ACHN (cell line): ENCODE data around the gene IPCEF1.
A peak's percentile ranks its signal among the peaks of the same experiment; 100 is the strongest.

Source experiments
- DNase-seq: peaks from one replicate; pipeline ENCODE4 v3.0.0-alpha.2; 2015
- in situ Hi-C: cut with HindIII; loops from 2 replicates; pipeline ENCODE4 v1.10.0; 2017; ENCODE audit warnings: low sequenced_read_pairs, low pct_ligation_motif_present, low pct_unique_long_range_greater_than_20kb

The IPCEF1 gene

GRCh38 chr6:154276810-154277628, 79.6 kb downstream of the IPCEF1 start:
- in situ Hi-C loops: no loop called here
- DNase-seq: peak; percentile 56

GRCh38 chr6:154274168-154274567, 82.4 kb downstream of the IPCEF1 start:
- in situ Hi-C loops: no loop called here
- DNase-seq: no peak

- no peak for DNase-seq
- in situ Hi-C loops: no loop called here
Observed at GRCh38 chr6:154268486-154268885, 88.1 kb downstream of the IPCEF1 start.

GRCh38 chr6:154267508-154268106, 89.0 kb downstream of the IPCEF1 start:
- DNase-seq: no peak
- in situ Hi-C loops: no loop called here

GRCh38 chr6:154266560-154267099, 90.0 kb downstream of the IPCEF1 start:
- no peak for DNase-seq
- in situ Hi-C loops: no loop called here

- in situ Hi-C loops: no loop called here
Observed at GRCh38 chr6:154261688-154262397, 94.8 kb downstream of the IPCEF1 start.

GRCh38 chr6:154258064-154258757, 98.4 kb downstream of the IPCEF1 start:
- in situ Hi-C loops: no loop called here
- DNase-seq: no peak

More at GRCh38 chr6:154261688-154262397, 94.8 kb downstream of the IPCEF1 start:
- DNase-seq: no peak

DNA sequence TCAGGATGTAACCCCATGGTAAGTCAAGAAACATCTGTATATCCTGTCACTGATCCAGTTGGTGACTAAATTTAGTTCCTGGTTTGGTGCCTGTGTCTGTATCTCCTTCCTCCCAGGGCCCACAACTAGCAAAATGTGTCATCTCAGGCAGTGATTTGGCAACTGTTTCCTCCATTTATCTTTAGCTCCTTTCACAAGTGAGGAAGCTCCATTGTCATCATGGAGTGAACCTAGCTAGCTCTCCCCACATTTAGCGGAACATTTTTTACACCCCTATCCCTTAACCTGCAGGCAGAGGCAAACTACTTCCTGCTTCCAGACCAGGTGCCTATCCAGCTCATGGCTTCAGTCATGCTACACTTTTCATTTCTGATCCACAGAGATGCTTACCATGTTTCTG, 99.5 kb downstream of the IPCEF1 start:
- in situ Hi-C loops: no loop called here
- DNase-seq: no peak

- in situ Hi-C loops: no loop called here
- DNase-seq: no peak
Observed at GRCh38 chr6:154252678-154253077, 103.9 kb downstream of the IPCEF1 start.

- in situ Hi-C loops: no loop called here
- DNase-seq: no peak
Observed at GRCh38 chr6:154251116-154251515, 105.5 kb downstream of the IPCEF1 start.

DNA sequence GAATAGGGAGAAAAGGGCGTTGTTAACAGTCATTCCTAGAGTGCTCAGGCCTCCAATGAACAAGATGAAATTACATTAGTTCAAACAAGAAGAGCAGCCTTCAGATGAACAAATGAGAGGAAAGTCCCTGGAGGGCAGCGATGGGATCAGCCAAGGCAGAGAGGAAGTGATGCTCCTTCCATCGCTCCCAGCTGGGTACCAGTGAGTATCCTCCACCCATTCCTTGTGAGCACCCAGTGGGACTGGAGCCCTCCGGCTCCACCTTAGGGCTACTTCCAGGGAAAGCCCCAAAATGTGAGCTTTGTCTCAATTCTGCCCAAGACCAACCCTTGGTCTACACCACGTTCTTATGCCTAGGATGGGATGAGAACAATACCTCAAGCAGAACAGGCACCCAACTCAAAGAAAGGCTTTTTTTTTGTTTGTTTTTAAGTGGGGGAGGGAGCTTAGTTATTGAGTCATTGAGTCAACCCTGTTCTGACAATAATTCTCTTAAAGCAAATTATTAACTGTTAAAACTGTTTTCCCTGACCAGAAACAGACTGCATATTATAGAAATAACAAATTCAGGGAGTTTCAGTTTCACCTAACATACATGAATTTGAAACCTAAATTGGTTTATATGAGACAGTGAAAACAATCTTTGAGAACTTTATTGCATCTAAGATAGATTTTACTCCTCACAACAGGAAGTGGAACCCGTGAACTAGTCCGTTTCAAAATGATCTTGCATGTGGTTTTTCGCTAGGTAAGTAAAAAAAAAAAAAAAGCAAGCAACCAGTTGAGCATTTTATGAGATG, 106.9 kb downstream of the IPCEF1 start:
- DNase-seq: peak; percentile 65
- in situ Hi-C loops: no loop called here

DNA sequence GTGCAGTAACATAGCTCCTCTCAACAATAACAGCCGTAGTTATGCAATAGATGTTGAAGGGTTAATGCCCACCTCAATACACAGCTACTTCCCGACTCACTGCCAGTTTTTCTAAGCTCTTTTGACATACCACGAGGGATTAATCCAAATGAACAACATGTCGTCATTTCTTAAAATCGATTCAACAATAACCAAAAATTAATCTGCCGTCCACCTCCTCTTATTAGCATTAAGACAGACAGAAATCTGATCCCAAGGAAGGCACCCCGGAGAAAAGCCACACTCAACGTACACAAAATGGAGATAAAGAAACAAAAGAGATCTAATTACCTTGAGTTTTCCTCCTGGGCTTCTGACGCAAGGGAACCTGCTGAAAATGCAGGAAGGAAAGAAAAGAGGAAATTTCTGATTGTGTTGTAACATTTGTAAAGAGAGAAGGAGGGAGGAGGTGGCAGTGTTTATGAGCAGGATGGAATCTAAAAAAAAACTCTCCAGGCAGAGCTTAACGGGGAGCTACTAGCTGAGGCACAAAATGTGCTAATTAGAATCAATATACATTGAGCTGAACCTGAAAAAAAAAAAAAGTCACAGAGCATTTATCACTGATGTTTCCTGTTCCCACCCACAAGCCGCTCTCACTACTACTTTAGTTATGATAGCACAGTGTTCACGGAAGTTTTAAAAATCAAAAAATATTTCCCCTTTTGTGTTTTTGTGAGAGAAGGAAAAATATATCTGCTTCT, 109.3 kb downstream of the IPCEF1 start:
- DNase-seq: peak; percentile 16
- in situ Hi-C loops: no loop called here

DNA sequence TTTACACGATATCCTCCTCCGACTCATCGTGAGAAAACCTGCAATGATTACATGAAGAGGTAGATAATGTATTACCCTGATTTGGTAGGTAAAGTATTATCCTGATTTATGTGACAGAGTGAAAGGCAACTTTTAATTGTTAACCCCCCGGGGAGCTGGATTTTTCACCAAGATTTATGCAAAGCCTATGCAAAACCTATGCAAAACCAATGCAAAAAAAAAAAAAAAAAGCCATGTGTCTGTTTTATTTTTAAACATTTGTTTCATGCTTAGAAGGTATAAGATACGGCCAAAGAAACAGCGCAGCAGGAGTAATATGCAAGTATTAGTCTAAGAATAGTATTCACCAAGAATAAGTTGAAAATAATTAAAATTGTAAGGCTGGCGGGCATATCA, 109.9 kb downstream of the IPCEF1 start:
- in situ Hi-C loops: no loop called here
- DNase-seq: no peak

GRCh38 chr6:154245506-154245905, 111.1 kb downstream of the IPCEF1 start:
- no peak for DNase-seq
- in situ Hi-C loops: no loop called here

DNA sequence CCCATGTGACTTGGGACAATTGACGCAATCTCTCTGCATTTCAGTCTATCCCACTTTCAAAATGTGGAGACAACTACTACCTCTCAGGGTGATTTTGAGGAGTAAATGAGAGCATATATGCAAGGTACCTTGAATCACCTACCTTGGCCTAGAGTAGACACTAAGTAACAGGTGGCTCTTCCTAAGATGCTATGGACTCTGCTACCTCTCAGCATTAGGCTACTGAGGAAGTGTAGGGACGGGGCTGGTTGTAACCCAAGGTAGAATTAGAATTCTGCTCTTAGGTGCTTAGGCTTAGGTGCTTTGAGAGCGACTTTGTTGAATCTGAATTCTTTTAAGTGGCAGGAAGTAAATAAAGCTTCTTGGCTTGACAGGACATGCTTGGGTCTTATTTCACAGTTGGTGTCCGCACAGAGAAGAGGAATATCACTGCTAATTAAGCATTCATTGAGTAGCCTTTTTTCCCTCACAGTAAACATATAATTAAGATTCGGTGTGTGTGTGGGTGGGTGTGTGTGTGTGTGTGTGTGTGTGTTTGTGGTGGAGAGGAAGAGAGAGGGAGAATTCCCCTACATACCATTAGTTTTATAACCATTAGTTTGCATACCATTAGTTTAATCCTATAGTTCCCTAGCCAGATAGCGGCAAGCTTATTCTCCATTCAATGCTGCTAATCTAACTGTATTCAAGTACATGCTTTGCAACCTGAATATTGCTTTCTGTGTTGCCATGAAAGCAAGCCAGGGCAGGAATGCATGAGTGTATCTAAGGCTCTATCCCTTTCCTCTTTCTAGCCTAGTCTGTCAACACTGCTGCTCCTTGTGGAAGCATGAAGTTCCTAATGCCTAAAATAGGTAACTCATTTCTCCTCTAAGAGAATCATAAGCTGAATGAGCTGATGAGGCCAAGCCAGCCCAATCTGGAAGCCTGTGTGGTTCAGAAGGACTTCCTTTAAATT, 112.5 kb downstream of the IPCEF1 start:
- DNase-seq: no peak

GRCh38 chr6:154242617-154243357, 113.8 kb downstream of the IPCEF1 start:
- no peak for DNase-seq
- in situ Hi-C loops: no loop called here

More for the DNA sequence above, 112.5 kb downstream of the IPCEF1 start:
- in situ Hi-C loops: no loop called here
